Measurements from ENCODE around the gene ALK.

Gene ALK

GRCh38 chr2:29335396-29335795 lies 586.0 kb downstream of the ALK start:
- no peaks in the 10 kb centered on the region for H3K9me3 ChIP-seq (replicated peaks; ENCODE audit: insufficient read depth, low read length)
- no peaks in the 10 kb centered on the region for H3K27me3 ChIP-seq (replicated peaks; ENCODE audit: insufficient read depth, low read length)
- no peak for TF ChIP-seq CTCF (IDR thresholded peaks at IDR 0.05; ENCODE audit: low read length)
- TF ChIP-seq EZH2 (optimal IDR thresholded peaks at IDR 0.05; ENCODE audit: low read depth, low read length), result no peak
- TF ChIP-seq EZH2phosphoT487 (IDR thresholded peaks at IDR 0.05; ENCODE audit: low read length), result no peak
- H3K4me1 ChIP-seq (ENCODE audit: low read length), result no peaks in the 10 kb centered on the region
- H4K20me1 ChIP-seq (ENCODE audit: insufficient read depth, low read length), result no peaks in the 10 kb centered on the region
- H3K27ac ChIP-seq (ENCODE audit: low read length), result no peak overlapping the region
- no peaks in the 10 kb centered on the region for H3F3A ChIP-seq (ENCODE audit: insufficient read depth, low read length)
- DNase-seq, result no peak
- no peak overlapping the region for H3K9ac ChIP-seq (ENCODE audit: low read length)
- no peaks in the 10 kb centered on the region for H3K9me2 ChIP-seq (replicated peaks; ENCODE audit: insufficient read depth, low read length)
- no peak overlapping the region for H3K4me3 ChIP-seq (ENCODE audit: low read length)
- H3K4me2 ChIP-seq (ENCODE audit: low read depth, low read length), result no peak overlapping the region
- H3K36me3 ChIP-seq (replicated peaks; ENCODE audit: insufficient read depth, low read length), result no peaks in the 10 kb centered on the region
- H2AFZ ChIP-seq (ENCODE audit: low read length), result no peak overlapping the region
- H3K79me2 ChIP-seq (ENCODE audit: low read length), result no peaks in the 10 kb centered on the region

- H3K9ac ChIP-seq (ENCODE audit: low read length), result no peak overlapping the region
- no peaks in the 10 kb centered on the region for H3K4me1 ChIP-seq (ENCODE audit: low read length)
- no peaks in the 10 kb centered on the region for H3K9me2 ChIP-seq (replicated peaks; ENCODE audit: insufficient read depth, low read length)
- H2AFZ ChIP-seq (ENCODE audit: low read length), result no peak overlapping the region
- no peaks in the 10 kb centered on the region for H3K79me2 ChIP-seq (ENCODE audit: low read length)
- H3K4me2 ChIP-seq (ENCODE audit: low read depth, low read length), result no peak overlapping the region
- TF ChIP-seq EZH2 (optimal IDR thresholded peaks at IDR 0.05; ENCODE audit: low read depth, low read length) (no peak), EZH2phosphoT487 (IDR thresholded peaks at IDR 0.05; ENCODE audit: low read length) (no peak), CTCF (IDR thresholded peaks at IDR 0.05; ENCODE audit: low read length) (no peak)
- no peak for DNase-seq
- H3K27me3 ChIP-seq (replicated peaks; ENCODE audit: insufficient read depth, low read length), result no peaks in the 10 kb centered on the region
- no peaks in the 10 kb centered on the region for H3K9me3 ChIP-seq (replicated peaks; ENCODE audit: insufficient read depth, low read length)
- H3F3A ChIP-seq (ENCODE audit: insufficient read depth, low read length), result no peaks in the 10 kb centered on the region
- no peaks in the 10 kb centered on the region for H4K20me1 ChIP-seq (ENCODE audit: insufficient read depth, low read length)
- no peaks in the 10 kb centered on the region for H3K36me3 ChIP-seq (replicated peaks; ENCODE audit: insufficient read depth, low read length)
- H3K27ac ChIP-seq (ENCODE audit: low read length), result no peak overlapping the region
- H3K4me3 ChIP-seq (ENCODE audit: low read length), result no peak overlapping the region
These were observed 586.7 kb downstream of the ALK start for GRCh38 chr2:29334706-29335105.

GRCh38 chr2:29332540-29332939 lies 588.8 kb downstream of the ALK start:
- no peak for DNase-seq
- Histone ChIP-seq H3F3A (ENCODE audit: insufficient read depth, low read length) (no peaks in the 10 kb centered on the region), H3K27ac (ENCODE audit: low read length) (no peak overlapping the region), H3K9ac (ENCODE audit: low read length) (no peak overlapping the region), H3K9me2 (replicated peaks; ENCODE audit: insufficient read depth, low read length) (no peaks in the 10 kb centered on the region), H3K79me2 (ENCODE audit: low read length) (no peaks in the 10 kb centered on the region), H3K4me2 (ENCODE audit: low read depth, low read length) (no peak overlapping the region), H4K20me1 (ENCODE audit: insufficient read depth, low read length) (no peaks in the 10 kb centered on the region), H3K4me3 (ENCODE audit: low read length) (no peak overlapping the region), H3K36me3 (replicated peaks; ENCODE audit: insufficient read depth, low read length) (no peaks in the 10 kb centered on the region), H3K9me3 (replicated peaks; ENCODE audit: insufficient read depth, low read length) (no peaks in the 10 kb centered on the region), H3K27me3 (replicated peaks; ENCODE audit: insufficient read depth, low read length) (no peaks in the 10 kb centered on the region), H3K4me1 (ENCODE audit: low read length) (no peaks in the 10 kb centered on the region), H2AFZ (ENCODE audit: low read length) (no peak overlapping the region)
- TF ChIP-seq EZH2 (optimal IDR thresholded peaks at IDR 0.05; ENCODE audit: low read depth, low read length) (no peak), CTCF (IDR thresholded peaks at IDR 0.05; ENCODE audit: low read length) (no peak), EZH2phosphoT487 (IDR thresholded peaks at IDR 0.05; ENCODE audit: low read length) (no peak)
